Activated CD8-positive, alpha-beta memory T cell treated with anti-CD3 and anti-CD28 coated beads, Interleukin-2, amount 50 U/mL, for 24 hours (primary cell): ENCODE results near the gene BLOC1S4.
"Not testable (repeated sequence)": the region's sequence is repeated elsewhere in the genome, so short reads cannot be mapped to it uniquely, and the experiment has no call there.

Experiments used
- DNase-seq: peaks from one replicate; pipeline ENCODE4 v3.0.0-alpha.2; 2020; ENCODE audit errors: extremely low read depth

BLOC1S4 gene

GRCh38 chr4:6740347-6740746 lies 24.4 kb downstream of the BLOC1S4 start:
- no peak for DNase-seq

- DNase-seq = no peak
These were observed 26.5 kb downstream of the BLOC1S4 start for GRCh38 chr4:6742507-6742906.

- no peak for DNase-seq
These were observed 27.0 kb downstream of the BLOC1S4 start for GRCh38 chr4:6742989-6743388.

GRCh38 chr4:6746721-6747293 lies 30.8 kb downstream of the BLOC1S4 start:
- DNase-seq = no peak

GRCh38 chr4:6747294-6748051 lies 31.5 kb downstream of the BLOC1S4 start:
- no peak for DNase-seq

GRCh38 chr4:6748286-6748685 lies 32.3 kb downstream of the BLOC1S4 start:
- DNase-seq = no peak

GRCh38 chr4:6749340-6750171 lies 33.6 kb downstream of the BLOC1S4 start:
- no peak for DNase-seq

GRCh38 chr4:6750286-6751221 lies 34.6 kb downstream of the BLOC1S4 start:
- DNase-seq = no peak

GRCh38 chr4:6751611-6752485 lies 35.9 kb downstream of the BLOC1S4 start:
- DNase-seq = no peak

- DNase-seq = no peak
These were observed 36.5 kb downstream of the BLOC1S4 start for GRCh38 chr4:6752486-6752829.

- no peak for DNase-seq
These were observed 37.2 kb downstream of the BLOC1S4 start for GRCh38 chr4:6753103-6753560.

- no peak for DNase-seq
These were observed 37.9 kb downstream of the BLOC1S4 start for GRCh38 chr4:6753891-6754290.

GRCh38 chr4:6754481-6755087 lies 38.6 kb downstream of the BLOC1S4 start:
- DNase-seq = no peak

GRCh38 chr4:6755088-6755753 lies 39.2 kb downstream of the BLOC1S4 start:
- no peak for DNase-seq

GRCh38 chr4:6756345-6756744 lies 40.4 kb downstream of the BLOC1S4 start:
- DNase-seq = not testable (repeated sequence)

GRCh38 chr4:6758728-6759127 lies 42.8 kb downstream of the BLOC1S4 start:
- DNase-seq = no peak

GRCh38 chr4:6760865-6761264 lies 44.9 kb downstream of the BLOC1S4 start:
- DNase-seq = no peak

- DNase-seq = no peak
These were observed 46.0 kb downstream of the BLOC1S4 start for GRCh38 chr4:6761649-6762615.
